T-cell (primary cell): ENCODE data around the gene MRM2. TPM values are rescaled to one million over a fixed set of nuclear protein-coding genes. Genes with fewer than 3 reads are reported as not detected.

ENCODE experiments used
- ATAC-seq, 4 experiments: fragments of 200-7000 bp in 3 of 4; fragments of 150-1000 bp in 1 of 4; cut with Tn5 transposase; replicated peaks in 1 of 4; 1 replicate in 3 of 4; 2 replicates in 1 of 4; pipeline ENCODE4 v1.10.0; 2021; ENCODE audit warnings: moderate library complexity in 3 of 4, mild to moderate bottlenecking in 2 of 4, moderate number of reproducible peaks in 1 of 4
- CTCF ChIA-PET, 2 donors: fragments of 300-600 bp; sonication (Branson Sonifier 250); formaldehyde crosslinking; loops; one replicate each; lab custom pipeline; 2022; ENCODE audit warnings: antibody characterized with exemption in 2 of 2; lab: Charles Lee
- POLR2A ChIA-PET, 2 donors: fragments of 300-600 bp; sonication (Branson Sonifier 250); formaldehyde crosslinking; loops; one replicate each; lab custom pipeline; 2022; ENCODE audit warnings: antibody characterized with exemption in 2 of 2; lab: Charles Lee
- DNase-seq, 35 experiments: peaks; one replicate each; pipeline versions ENCODE4 v3.0.0 to v3.0.0-alpha.2; 2013 to 2023
- H3K27ac ChIP-seq: one replicate; pipeline ENCODE4 v1.5.1; 2013; ENCODE audit warnings: low read length
- H3K27me3 ChIP-seq, 2 experiments: replicated peaks in 1 of 2; 1 replicate in 1 of 2; 2 replicates in 1 of 2; pipeline versions ENCODE4 v1.6.1 to v1.7.0; 2013; ENCODE audit warnings: low read length in 1 of 2, mixed read lengths in 1 of 2; ENCODE audit not compliant: control insufficient read depth in 2 of 2, insufficient read depth in 2 of 2; ENCODE audit errors: extremely low read depth in 1 of 2
- H3K36me3 ChIP-seq, 2 donors: 1 replicate in 1 of 2; 2 replicates in 1 of 2; pipeline versions ENCODE4 v1.6.1 to v1.7.0; 2013; ENCODE audit warnings: low read length in 1 of 2; ENCODE audit not compliant: control insufficient read depth in 2 of 2, insufficient read depth in 1 of 2; ENCODE audit errors: extremely low read depth in 1 of 2
- H3K4me1 ChIP-seq, 2 experiments: 1 replicate in 1 of 2; 2 replicates in 1 of 2; pipeline versions ENCODE4 v1.6.1 to v1.7.0; 2013; ENCODE audit warnings: low read length in 2 of 2, mixed read lengths in 1 of 2; ENCODE audit not compliant: insufficient read depth in 2 of 2, control insufficient read depth in 1 of 2; ENCODE audit errors: extremely low read depth in 1 of 2
- H3K4me3 ChIP-seq, 2 donors: 1 replicate in 1 of 2; 2 replicates in 1 of 2; pipeline versions ENCODE4 v1.5.1 to v1.7.0; 2013; ENCODE audit warnings: mild to moderate bottlenecking in 2 of 2, low read length in 1 of 2, moderate library complexity in 1 of 2; ENCODE audit not compliant: control insufficient read depth in 1 of 2; ENCODE audit errors: extremely low read depth in 1 of 2
- H3K9me3 ChIP-seq: 2 replicates; pipeline ENCODE4 v1.7.0; 2013
- H3K27ac Mint-ChIP-seq, 2 donors: one replicate each; pipeline ENCODE4 v1.8.0; 2020 to 2021; ENCODE audit warnings: mild to moderate bottlenecking in 2 of 2, mixed read lengths in 2 of 2
- H3K27me3 Mint-ChIP-seq, 2 donors: one replicate each; pipeline ENCODE4 v1.8.0; 2021 to 2022; ENCODE audit warnings: mixed read lengths in 2 of 2
- H3K36me3 Mint-ChIP-seq: one replicate; pipeline ENCODE4 v1.8.0; 2021; ENCODE audit warnings: mixed read lengths
- H3K4me1 Mint-ChIP-seq, 3 donors: one replicate each; pipeline ENCODE4 v1.8.0; 2020 to 2022; ENCODE audit warnings: mixed read lengths in 3 of 3, mild to moderate bottlenecking in 1 of 3
- H3K4me3 Mint-ChIP-seq, 3 donors: one replicate each; pipeline ENCODE4 v1.8.0; 2020 to 2022; ENCODE audit warnings: mild to moderate bottlenecking in 3 of 3, mixed read lengths in 3 of 3, moderate library complexity in 3 of 3
- H3K9me3 Mint-ChIP-seq, 3 donors: one replicate each; pipeline ENCODE4 v1.8.0; 2020 to 2022; ENCODE audit warnings: mixed read lengths in 3 of 3
- WGBS: methylation state at CpG from one replicate; pipeline ENCODE4 v1.1.5; 2013; ENCODE audit warnings: missing lambda C conversion rate; ENCODE audit not compliant: insufficient coverage; 5-methylcytosine and 5-hydroxymethylcytosine counted together
- total RNA-seq, 35 experiments: library from RNA in 6 of 35; stranded (reverse) in 6 of 35; fragments of 120-200 nt in 1 of 35; gene quantifications; one replicate each; pipeline versions ENCODE4 v1.2.1 to v1.2.4 and lab custom pipeline; 2013 to 2026

Gene MRM2
- total RNA-seq, 5 donors from 2014 or later (not counting 1 experiment from before 2014, with no cell fraction given), result 6.5 to 20.0 (median 17.9) TPM

GRCh38 chr7:2228921-2229320, 13.1 kb downstream of the MRM2 start:
- ATAC-seq (no peak), DNase-seq (no peak)
- Histone ChIP-seq H3K36me3 (peaks cover 14 to 36% of the 10 kb centered on the region in 2 donors), H3K9me3 (no peaks in the 10 kb centered on the region), H3K4me1 (peaks cover 5 to 35% of the 10 kb centered on the region in 2 experiments), H3K4me3 (no peak overlapping the region), H3K27me3 (no peaks in the 10 kb centered on the region), H3K27ac (no peak overlapping the region)
- Mint-ChIP-seq H3K9me3 (no peaks in the 10 kb centered on the region), H3K27me3 (no peaks in the 10 kb centered on the region), H3K4me1 (peaks cover 26 to 39% (median 37%) of the 10 kb centered on the region in 3 donors), H3K4me3 (no peak overlapping the region), H3K27ac (no peak overlapping the region), H3K36me3 (peaks cover 23% of the 10 kb centered on the region)
- 96% methylated on average over 4 of the region's 8 CpGs for WGBS
- CTCF ChIA-PET, result no interaction called here
- POLR2A ChIA-PET, result no interaction called here

- no peak overlapping the region for H3K4me3 ChIP-seq
- peaks cover 14 to 43% of the 10 kb centered on the region in 2 donors for H3K36me3 ChIP-seq
- POLR2A ChIA-PET, result no interaction called here
- H3K9me3 ChIP-seq, result no peaks in the 10 kb centered on the region
- WGBS, result 94% methylated on average over 13 of the region's 15 CpGs
- no peaks in the 10 kb centered on the region for H3K27me3 ChIP-seq
- H3K36me3 Mint-ChIP-seq, result peaks cover 24% of the 10 kb centered on the region
- no peak overlapping the region for H3K27ac Mint-ChIP-seq
- DNase-seq (no peak), ATAC-seq (no peak)
- no peak overlapping the region for H3K4me3 Mint-ChIP-seq
- H3K27me3 Mint-ChIP-seq, result no peaks in the 10 kb centered on the region
- H3K4me1 Mint-ChIP-seq, result peaks cover 27 to 32% (median 30%) of the 10 kb centered on the region in 3 donors
- no peaks in the 10 kb centered on the region for H3K9me3 Mint-ChIP-seq
- H3K4me1 ChIP-seq, result peaks cover 5 to 28% of the 10 kb centered on the region in 2 experiments
- CTCF ChIA-PET, result no interaction called here
- no peak overlapping the region for H3K27ac ChIP-seq
Measured at GRCh38 chr7:2227699-2228098, 14.3 kb downstream of the MRM2 start.

- Mint-ChIP-seq H3K4me1 (peaks cover 21 to 24% (median 23%) of the 10 kb centered on the region in 3 donors), H3K27me3 (no peaks in the 10 kb centered on the region), H3K9me3 (no peaks in the 10 kb centered on the region), H3K4me3 (no peak overlapping the region), H3K27ac (no peak overlapping the region), H3K36me3 (peaks cover 32% of the 10 kb centered on the region)
- Histone ChIP-seq H3K27me3 (no peaks in the 10 kb centered on the region), H3K4me1 (peaks cover 0 to 14% of the 10 kb centered on the region in 2 experiments), H3K9me3 (no peaks in the 10 kb centered on the region), H3K4me3 (no peak overlapping the region), H3K27ac (no peak overlapping the region), H3K36me3 (peaks cover 15 to 56% of the 10 kb centered on the region in 2 donors)
- DNase-seq (no peak), ATAC-seq (no peak)
- ChIA-PET CTCF (no interaction called here), POLR2A (no interaction called here)
- 95% methylated on average over 12 of the region's 13 CpGs for WGBS
Measured at GRCh38 chr7:2225830-2226229, 16.2 kb downstream of the MRM2 start.

- WGBS, result 94% methylated on average over 13 of the region's 14 CpGs
- no peaks in the 10 kb centered on the region for H3K27me3 Mint-ChIP-seq
- peaks cover 32% of the 10 kb centered on the region for H3K36me3 Mint-ChIP-seq
Measured at GRCh38 chr7:2225336-2225735, 16.7 kb downstream of the MRM2 start.

GRCh38 chr7:2224934-2225333, 17.1 kb downstream of the MRM2 start:
- Mint-ChIP-seq H3K4me3 (no peak overlapping the region), H3K9me3 (no peaks in the 10 kb centered on the region), H3K27ac (no peak overlapping the region), H3K36me3 (peaks cover 33% of the 10 kb centered on the region), H3K4me1 (peaks cover 12 to 20% (median 14%) of the 10 kb centered on the region in 3 donors), H3K27me3 (no peaks in the 10 kb centered on the region)
- no peaks in the 10 kb centered on the region for H3K27me3 ChIP-seq
- CTCF ChIA-PET, result no interaction called here
- WGBS, result 96% methylated on average over 4 of the region's 4 CpGs
- H3K4me3 ChIP-seq, result no peak overlapping the region
- H3K4me1 ChIP-seq, result peaks cover 0 to 5% of the 10 kb centered on the region in 2 experiments
- no peak for DNase-seq
- peaks cover 15 to 61% of the 10 kb centered on the region in 2 donors for H3K36me3 ChIP-seq
- POLR2A ChIA-PET, result no interaction called here
- no peaks in the 10 kb centered on the region for H3K9me3 ChIP-seq
- ATAC-seq, result no peak
- H3K27ac ChIP-seq, result no peak overlapping the region

More at GRCh38 chr7:2225336-2225735, 16.7 kb downstream of the MRM2 start:
- Mint-ChIP-seq H3K4me3 (no peak overlapping the region), H3K4me1 (peaks cover 16 to 24% (median 18%) of the 10 kb centered on the region in 3 donors), H3K27ac (no peak overlapping the region), H3K9me3 (no peaks in the 10 kb centered on the region)
- no peak overlapping the region for H3K4me3 ChIP-seq
- ChIA-PET CTCF (no interaction called here), POLR2A (no interaction called here)
- DNase-seq (no peak), ATAC-seq (no peak)
- H3K36me3 ChIP-seq, result peaks cover 18 to 57% of the 10 kb centered on the region in 2 donors
- peaks cover 0 to 9% of the 10 kb centered on the region in 2 experiments for H3K4me1 ChIP-seq
- H3K27me3 ChIP-seq, result no peaks in the 10 kb centered on the region
- H3K27ac ChIP-seq, result no peak overlapping the region
- no peaks in the 10 kb centered on the region for H3K9me3 ChIP-seq

- peaks cover 32% of the 10 kb centered on the region for H3K36me3 Mint-ChIP-seq
- ChIA-PET CTCF (no interaction called here), POLR2A (no interaction called here)
Measured at GRCh38 chr7:2224491-2224928, 17.5 kb downstream of the MRM2 start.

More at GRCh38 chr7:2224491-2224928, 17.5 kb downstream of the MRM2 start:
- Histone ChIP-seq H3K27ac (no peak overlapping the region), H3K4me1 (peaks cover 0 to under 1% of the 10 kb centered on the region in 2 experiments), H3K36me3 (peaks cover 14 to 57% of the 10 kb centered on the region in 2 donors), H3K4me3 (no peak overlapping the region), H3K9me3 (no peaks in the 10 kb centered on the region), H3K27me3 (no peaks in the 10 kb centered on the region)
- no peak overlapping the region for H3K4me3 Mint-ChIP-seq
- DNase-seq (no peak), ATAC-seq (no peak)
- no peak overlapping the region for H3K27ac Mint-ChIP-seq
- 97% methylated on average over 13 of the region's 13 CpGs for WGBS
- H3K9me3 Mint-ChIP-seq, result no peaks in the 10 kb centered on the region
- peaks cover 8 to 16% (median 10%) of the 10 kb centered on the region in 3 donors for H3K4me1 Mint-ChIP-seq
- H3K27me3 Mint-ChIP-seq, result no peaks in the 10 kb centered on the region
